MCF 10A (cell line): ENCODE results near the gene SMOC2. TPM values are rescaled to one million over a fixed set of nuclear protein-coding genes. Genes with fewer than 3 reads are reported as not detected.

Source experiments
- BruUV-seq: library from RNA; stranded (reverse); fragments of 400-500 nt; replicated peaks from 2 replicates; lab custom pipeline; 2021; lab: Mats Ljungman, UMichigan
- CTCF ChIA-PET: fragments of 300-600 bp; sonication (Branson Sonifier 250); formaldehyde crosslinking; extraction: SDS; loops from one replicate; lab custom pipeline; 2021; ENCODE audit warnings: antibody characterized with exemption, inconsistent platforms; lab: Yijun Ruan, JAX
- POLR2A ChIA-PET: fragments of 300-600, 350-650 bp; sonication (Branson Sonifier 250); formaldehyde crosslinking; extraction: SDS; loops from one replicate; lab custom pipeline; 2020; ENCODE audit warnings: antibody characterized with exemption, inconsistent platforms; lab: Yijun Ruan, JAX
- DNase-seq: peaks from one replicate; pipeline ENCODE4 v3.0.0-alpha.2; 2018; ENCODE audit not compliant: unreplicated experiment
- H3K27ac Mint-ChIP-seq: one replicate; pipeline ENCODE4 v1.8.0; 2022; ENCODE audit warnings: mild to moderate bottlenecking, low read depth, mixed read lengths; ENCODE audit not compliant: unreplicated experiment
- H3K27me3 Mint-ChIP-seq: one replicate; pipeline ENCODE4 v1.8.0; 2022; ENCODE audit warnings: mixed read lengths; ENCODE audit not compliant: insufficient read depth, unreplicated experiment
- H3K36me3 Mint-ChIP-seq: one replicate; pipeline ENCODE4 v1.8.0; 2022; ENCODE audit warnings: mild to moderate bottlenecking, moderate library complexity, mixed read lengths; ENCODE audit not compliant: insufficient read depth, unreplicated experiment
- H3K4me1 Mint-ChIP-seq: one replicate; pipeline ENCODE4 v1.8.0; 2022; ENCODE audit warnings: mixed read lengths; ENCODE audit not compliant: insufficient read depth, unreplicated experiment
- H3K4me3 Mint-ChIP-seq: one replicate; pipeline ENCODE4 v1.8.0; 2022; ENCODE audit warnings: mild to moderate bottlenecking, moderate library complexity, mixed read lengths; ENCODE audit not compliant: unreplicated experiment
- H3K9me3 Mint-ChIP-seq: one replicate; pipeline ENCODE4 v1.8.0; 2022; ENCODE audit warnings: mixed read lengths; ENCODE audit not compliant: unreplicated experiment
- intact Hi-C: fragments of 100-400 bp; cut with micrococcal nuclease; formaldehyde crosslinking; loops from 2 replicates; pipeline ENCODE4 v1.14.1; 2022
- total RNA-seq: library from RNA; stranded (reverse); gene quantifications from 2 replicates; pipeline ENCODE4 v1.2.3, GENCODE V29; 2022
- TF ChIP-seq, protein P1 (sequence below): fragments of 200-600 bp; IDR thresholded peaks from one replicate; pipeline ENCODE4 v1.8.0; 2022; ENCODE audit warnings: antibody characterized with exemption, mild to moderate bottlenecking; ENCODE audit not compliant: unreplicated experiment

The SMOC2 gene
- total RNA-seq, 1 experiment from 2014 or later: not detected

DNA sequence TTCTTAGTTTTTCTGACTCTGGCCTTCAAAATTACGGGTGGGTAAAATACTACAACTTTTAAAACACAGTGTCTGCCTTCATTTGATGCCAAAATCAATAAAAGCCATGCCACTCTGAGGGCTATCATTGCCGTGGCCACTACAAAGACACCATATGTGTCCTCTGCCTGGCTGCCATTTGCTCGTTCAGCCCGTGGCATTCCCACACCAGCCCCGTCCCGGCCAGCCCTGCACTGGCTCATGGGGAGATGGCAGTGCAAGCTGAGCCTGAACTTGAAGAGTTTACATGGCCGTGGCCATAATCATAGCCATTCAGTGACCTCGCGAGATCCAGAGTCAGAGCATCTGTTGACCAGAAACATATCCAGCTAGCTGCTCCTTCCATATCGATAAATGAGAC, 79.2 kb downstream of the SMOC2 start:
- no TSS peak for BruUV-seq
- no peaks in the 10 kb centered on the region for H3K36me3 Mint-ChIP-seq
- TF ChIP-seq, protein P1, sequence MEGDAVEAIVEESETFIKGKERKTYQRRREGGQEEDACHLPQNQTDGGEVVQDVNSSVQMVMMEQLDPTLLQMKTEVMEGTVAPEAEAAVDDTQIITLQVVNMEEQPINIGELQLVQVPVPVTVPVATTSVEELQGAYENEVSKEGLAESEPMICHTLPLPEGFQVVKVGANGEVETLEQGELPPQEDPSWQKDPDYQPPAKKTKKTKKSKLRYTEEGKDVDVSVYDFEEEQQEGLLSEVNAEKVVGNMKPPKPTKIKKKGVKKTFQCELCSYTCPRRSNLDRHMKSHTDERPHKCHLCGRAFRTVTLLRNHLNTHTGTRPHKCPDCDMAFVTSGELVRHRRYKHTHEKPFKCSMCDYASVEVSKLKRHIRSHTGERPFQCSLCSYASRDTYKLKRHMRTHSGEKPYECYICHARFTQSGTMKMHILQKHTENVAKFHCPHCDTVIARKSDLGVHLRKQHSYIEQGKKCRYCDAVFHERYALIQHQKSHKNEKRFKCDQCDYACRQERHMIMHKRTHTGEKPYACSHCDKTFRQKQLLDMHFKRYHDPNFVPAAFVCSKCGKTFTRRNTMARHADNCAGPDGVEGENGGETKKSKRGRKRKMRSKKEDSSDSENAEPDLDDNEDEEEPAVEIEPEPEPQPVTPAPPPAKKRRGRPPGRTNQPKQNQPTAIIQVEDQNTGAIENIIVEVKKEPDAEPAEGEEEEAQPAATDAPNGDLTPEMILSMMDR: no peak
- ChIA-PET POLR2A (no interaction called here), CTCF (no interaction called here)
- intact Hi-C loops: no loop called here
- no peak for DNase-seq
- H3K27ac Mint-ChIP-seq: no peak overlapping the region
- H3K4me3 Mint-ChIP-seq: no peak overlapping the region
- no peaks in the 10 kb centered on the region for H3K9me3 Mint-ChIP-seq
- H3K4me1 Mint-ChIP-seq: no peaks in the 10 kb centered on the region
- peaks cover 47% of the 10 kb centered on the region for H3K27me3 Mint-ChIP-seq

DNA sequence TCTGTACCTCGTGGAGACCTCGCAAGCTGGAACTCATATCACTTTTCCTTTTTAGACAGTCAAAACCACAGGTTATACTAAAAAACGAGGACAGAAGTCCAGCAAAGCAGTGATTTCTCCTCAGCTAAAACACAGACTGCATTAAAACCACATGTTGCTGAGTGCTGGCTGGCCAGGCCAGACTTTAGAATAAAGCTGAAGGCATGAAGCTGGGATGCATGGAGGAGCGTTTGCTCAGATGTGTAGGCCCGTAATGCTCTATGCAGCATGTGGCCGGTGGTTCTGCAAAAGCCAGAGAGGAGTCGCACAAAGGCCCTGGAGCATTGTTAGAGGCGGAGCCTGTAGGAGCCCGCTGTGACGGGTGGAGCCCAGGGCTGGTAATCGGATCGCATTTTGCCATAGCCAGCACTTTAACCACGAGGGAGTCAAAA, 83.6 kb downstream of the SMOC2 start:
- H3K36me3 Mint-ChIP-seq: no peaks in the 10 kb centered on the region
- no peak for DNase-seq
- CTCF ChIA-PET: interaction anchor here (0.5 kb wide), 1 partner anchor 58 kb away, joined by 3 read pairs; no protein-coding TSS in a partner anchor
- no peak overlapping the region for H3K27ac Mint-ChIP-seq
- POLR2A ChIA-PET: no interaction called here
- TF ChIP-seq, protein P1: no peak
- no peak overlapping the region for H3K4me3 Mint-ChIP-seq
- peaks cover 18% of the 10 kb centered on the region for H3K4me1 Mint-ChIP-seq
- BruUV-seq: no TSS peak
- intact Hi-C loops: no loop called here
- H3K9me3 Mint-ChIP-seq: no peaks in the 10 kb centered on the region
- H3K27me3 Mint-ChIP-seq: peaks cover 37% of the 10 kb centered on the region

DNA sequence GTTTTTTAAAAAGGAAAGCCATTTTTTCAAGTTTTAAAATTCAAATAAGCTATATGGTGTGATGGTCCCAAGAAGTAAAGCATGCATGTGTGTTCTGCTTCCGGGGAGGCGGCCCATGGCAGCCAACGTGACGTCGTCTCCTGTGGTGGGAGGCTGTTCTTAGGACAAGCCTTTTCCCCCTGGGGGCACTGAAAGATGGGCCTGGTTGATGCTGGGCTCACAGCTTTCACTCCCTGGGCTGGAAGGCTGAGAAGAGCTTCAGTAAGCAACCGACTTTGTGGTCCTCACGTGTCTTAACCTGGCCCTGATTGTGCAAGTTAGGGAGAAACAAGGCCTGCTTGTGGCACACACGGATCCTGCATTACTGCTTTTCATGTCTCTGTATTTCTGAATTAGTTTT, 84.1 kb downstream of the SMOC2 start:
- POLR2A ChIA-PET: no interaction called here
- peaks cover 18% of the 10 kb centered on the region for H3K4me1 Mint-ChIP-seq
- intact Hi-C loops: no loop called here
- no peak for DNase-seq
- no peaks in the 10 kb centered on the region for H3K36me3 Mint-ChIP-seq
- CTCF ChIA-PET: interaction anchor here (0.6 kb wide), 1 partner anchor 968 kb away, joined by 3 read pairs; no protein-coding TSS in a partner anchor
- no peak overlapping the region for H3K4me3 Mint-ChIP-seq
- no TSS peak for BruUV-seq
- no peak overlapping the region for H3K27ac Mint-ChIP-seq
- no peaks in the 10 kb centered on the region for H3K9me3 Mint-ChIP-seq
- TF ChIP-seq, protein P1: no peak
- peaks cover 37% of the 10 kb centered on the region for H3K27me3 Mint-ChIP-seq

DNA sequence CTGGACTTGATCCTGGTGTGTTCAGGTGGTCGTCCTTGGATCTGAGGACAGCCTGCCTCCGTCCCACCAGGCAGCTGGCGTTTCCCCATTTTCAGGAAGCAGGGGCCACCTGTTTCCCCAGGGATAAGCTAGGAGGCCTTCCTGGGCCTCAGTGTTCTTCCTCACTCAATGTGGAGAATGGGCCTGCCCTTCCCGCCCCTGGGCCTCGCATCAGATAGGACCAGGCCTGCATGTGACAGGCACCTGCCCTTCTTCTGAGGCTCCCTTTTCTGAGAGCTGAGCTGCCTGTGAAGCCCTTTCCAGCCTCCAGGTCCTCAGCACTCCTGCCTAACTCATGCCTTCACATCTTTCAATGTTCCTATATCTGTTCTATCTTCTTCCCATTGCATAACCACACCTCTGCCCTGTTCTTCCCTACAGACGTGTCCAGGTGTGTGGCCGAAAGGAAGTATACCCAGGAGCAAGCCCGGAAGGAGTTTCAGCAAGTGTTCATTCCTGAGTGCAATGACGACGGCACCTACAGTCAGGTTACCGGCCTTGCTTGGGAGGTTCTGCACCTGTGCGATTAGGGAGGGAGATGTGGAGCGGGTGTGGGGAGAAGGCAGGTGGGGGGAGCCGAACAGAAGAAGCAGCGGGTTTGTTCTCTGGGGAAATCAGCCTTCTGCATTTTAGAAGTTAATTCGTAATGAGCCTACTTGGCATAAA, 85.1 kb downstream of the SMOC2 start:
- CTCF ChIA-PET: no interaction called here
- no peak overlapping the region for H3K27ac Mint-ChIP-seq
- intact Hi-C loops: no loop called here
- H3K4me1 Mint-ChIP-seq: peaks cover 18% of the 10 kb centered on the region
- TF ChIP-seq, protein P1: no peak
- no peaks in the 10 kb centered on the region for H3K36me3 Mint-ChIP-seq
- H3K4me3 Mint-ChIP-seq: no peak overlapping the region
- no peaks in the 10 kb centered on the region for H3K9me3 Mint-ChIP-seq
- H3K27me3 Mint-ChIP-seq: peaks cover 37% of the 10 kb centered on the region
- no peak for DNase-seq
- BruUV-seq: no TSS peak
- POLR2A ChIA-PET: no interaction called here
